Hematopoietic multipotent progenitor cell treated with erythropoietin and hydrocortisone succinate and interleukin-3 and kit ligand, for 15 days (in vitro differentiated cells): ENCODE measurements around the gene DIAPH2.

Source experiments
- DNase-seq: peaks from one replicate; pipeline ENCODE4 v3.0.0-alpha.2; 2015; ENCODE audit warnings: low spot score

Gene DIAPH2

GRCh38 chrX:97189668-97190067, 505.0 kb downstream of the DIAPH2 start:
- no peak for DNase-seq

- no peak for DNase-seq
Observed at GRCh38 chrX:97199501-97199900, 514.9 kb downstream of the DIAPH2 start.

GRCh38 chrX:97200454-97200853, 515.8 kb downstream of the DIAPH2 start:
- DNase-seq = no peak

GRCh38 chrX:97210501-97210900, 525.9 kb downstream of the DIAPH2 start:
- DNase-seq = no peak

- DNase-seq = no peak
Observed at GRCh38 chrX:97211070-97211469, 526.4 kb downstream of the DIAPH2 start.

- DNase-seq = no peak
Observed at GRCh38 chrX:97215186-97215585, 530.5 kb downstream of the DIAPH2 start.

GRCh38 chrX:97224148-97224547, 539.5 kb downstream of the DIAPH2 start:
- DNase-seq = no peak

GRCh38 chrX:97229318-97229717, 544.7 kb downstream of the DIAPH2 start:
- no peak for DNase-seq

GRCh38 chrX:97230948-97231347, 546.3 kb downstream of the DIAPH2 start:
- no peak for DNase-seq

- no peak for DNase-seq
Observed at GRCh38 chrX:97234471-97235081, 549.9 kb downstream of the DIAPH2 start.

- DNase-seq = no peak
Observed at GRCh38 chrX:97238632-97239031, 554.0 kb downstream of the DIAPH2 start.

- no peak for DNase-seq
Observed at GRCh38 chrX:97252111-97252510, 567.5 kb downstream of the DIAPH2 start.

- DNase-seq = no peak
Observed at GRCh38 chrX:97260679-97261078, 576.0 kb downstream of the DIAPH2 start.

- DNase-seq = no peak
Observed at GRCh38 chrX:97266406-97267121, 581.9 kb downstream of the DIAPH2 start.

GRCh38 chrX:97267396-97268181, 582.9 kb downstream of the DIAPH2 start:
- DNase-seq = no peak

GRCh38 chrX:97268182-97268680, 583.6 kb downstream of the DIAPH2 start:
- DNase-seq = no peak

- no peak for DNase-seq
Observed at GRCh38 chrX:97284531-97284930, 599.9 kb downstream of the DIAPH2 start.

- no peak for DNase-seq
Observed at GRCh38 chrX:97290199-97290598, 605.6 kb downstream of the DIAPH2 start.

- no peak for DNase-seq
Observed at GRCh38 chrX:97294041-97294440, 609.4 kb downstream of the DIAPH2 start.

GRCh38 chrX:97295954-97296353, 611.3 kb downstream of the DIAPH2 start:
- no peak for DNase-seq

GRCh38 chrX:97306771-97307470, 622.3 kb downstream of the DIAPH2 start:
- no peak for DNase-seq

- DNase-seq = no peak
Observed at GRCh38 chrX:97308171-97308570, 623.5 kb downstream of the DIAPH2 start.
